HG02870 (cell line): ENCODE data around the gene HDAC10.
"Not testable (repeated sequence)": the region's sequence is repeated elsewhere in the genome, so short reads cannot be mapped to it uniquely, and the experiment has no call there.

Experiments used
- ATAC-seq: cut with Tn5 transposase; IDR thresholded peaks from one replicate; pipeline ENCODE4 v1.9.1; 2021; ENCODE audit warnings: mild to moderate bottlenecking, moderate library complexity; ENCODE audit not compliant: unreplicated experiment

HDAC10 gene

DNA sequence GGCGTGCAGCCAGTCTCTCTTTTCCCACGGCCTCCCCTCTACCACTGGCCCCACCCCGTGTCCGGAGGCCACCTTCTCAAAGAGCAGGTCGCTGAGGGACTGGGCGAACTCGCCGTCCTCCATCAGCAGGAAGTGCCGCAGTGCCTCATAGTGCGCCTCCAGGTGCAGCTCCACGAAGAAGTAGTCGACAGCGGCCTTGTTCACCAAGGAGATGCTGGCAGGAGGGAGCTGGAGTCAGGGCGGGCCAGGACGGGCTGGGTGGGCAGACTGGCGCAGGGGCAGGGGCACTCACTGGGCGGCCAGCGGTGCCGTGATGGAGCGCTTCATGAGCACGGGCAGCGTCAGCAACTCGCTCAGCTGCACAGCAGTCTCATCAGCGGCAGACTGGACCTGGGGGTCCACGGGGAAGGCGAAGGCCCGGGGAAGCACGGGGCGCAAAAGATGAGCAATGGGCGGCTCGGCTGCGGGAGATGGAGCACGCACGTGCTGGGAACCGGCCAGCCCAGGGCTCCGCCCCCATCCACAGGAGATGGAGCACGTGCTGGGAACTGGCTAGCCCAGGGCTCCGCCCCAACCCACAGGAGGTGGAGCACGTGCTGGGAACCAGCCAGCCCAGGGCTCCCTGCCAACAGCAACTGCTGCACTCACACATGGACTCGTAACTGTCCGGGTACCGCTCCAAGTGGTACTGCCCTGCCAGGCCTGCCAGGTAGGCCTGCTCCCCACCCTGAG lies 31.9 kb downstream of the HDAC10 start:
- no peak for ATAC-seq

- ATAC-seq: no peak
Observed at GRCh38 chr22:50218153-50218995, 32.7 kb downstream of the HDAC10 start.

- no peak for ATAC-seq
Observed at GRCh38 chr22:50217543-50218152, 33.4 kb downstream of the HDAC10 start.

DNA sequence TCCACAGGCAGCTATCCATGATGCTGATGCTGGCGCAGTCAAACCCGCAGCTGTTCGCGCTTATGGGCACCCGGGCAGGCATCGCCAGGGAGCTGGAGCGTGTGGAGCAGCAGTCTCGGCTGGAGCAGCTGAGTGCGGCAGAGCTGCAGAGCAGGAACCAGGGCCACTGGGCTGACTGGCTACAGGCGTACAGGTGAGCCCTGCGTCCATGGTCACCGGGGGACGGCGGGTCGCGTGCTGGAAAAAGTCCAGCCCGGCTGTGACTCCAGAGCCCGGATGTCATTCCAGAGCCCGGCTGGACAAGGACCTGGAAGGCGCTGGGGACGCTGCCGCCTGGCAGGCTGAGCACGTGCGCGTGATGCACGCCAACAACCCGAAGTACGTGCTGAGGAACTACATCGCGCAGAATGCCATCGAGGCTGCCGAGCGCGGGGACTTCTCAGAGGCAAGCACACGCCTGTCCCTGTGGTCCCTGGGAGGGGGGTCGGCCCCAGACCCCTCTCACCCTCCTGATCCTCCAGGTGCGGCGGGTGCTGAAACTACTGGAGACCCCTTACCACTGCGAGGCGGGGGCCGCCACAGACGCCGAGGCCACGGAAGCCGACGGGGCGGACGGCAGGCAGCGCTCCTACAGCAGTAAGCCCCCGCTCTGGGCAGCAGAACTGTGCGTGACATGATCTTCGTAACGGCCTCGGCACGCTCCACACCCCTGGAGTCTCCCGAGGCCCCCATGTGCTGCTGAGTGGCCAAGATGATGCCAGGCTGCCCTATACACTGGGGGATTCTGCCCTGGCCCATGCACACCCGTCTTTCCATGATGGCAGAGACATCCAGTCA lies 34.2 kb downstream of the HDAC10 start:
- no peak for ATAC-seq

DNA sequence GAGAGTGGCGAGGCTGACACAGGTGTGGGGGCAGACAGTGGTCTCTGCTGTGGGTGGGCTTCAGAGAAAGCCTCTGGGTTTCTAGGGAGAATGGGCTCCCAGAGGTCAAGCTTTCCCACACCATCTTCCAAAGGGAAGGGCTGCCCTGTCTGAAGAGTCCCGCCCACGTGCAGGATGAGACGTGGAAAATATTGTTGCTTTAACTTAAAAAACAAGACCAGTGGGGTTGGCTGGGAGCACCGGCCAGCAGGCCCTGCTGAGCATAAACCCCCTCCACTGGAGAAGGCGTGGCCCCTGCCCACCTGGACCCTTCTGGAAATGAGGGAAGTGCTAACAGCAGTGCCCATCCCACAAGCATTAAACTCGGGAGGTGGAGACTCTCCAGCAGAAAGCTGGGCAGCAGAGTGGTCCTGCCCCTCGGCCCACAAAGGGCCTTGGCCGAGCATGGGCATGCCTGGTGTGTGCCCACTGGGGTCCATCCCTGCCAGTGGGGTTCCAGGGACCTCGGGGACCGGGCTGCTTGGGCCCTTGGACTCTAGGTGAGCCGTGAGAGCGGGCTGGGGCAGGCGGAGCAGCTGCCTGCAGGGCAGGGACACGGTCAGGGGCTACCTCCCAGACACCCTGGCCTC lies 34.9 kb downstream of the HDAC10 start:
- ATAC-seq: no peak

GRCh38 chr22:50215297-50216054 lies 35.6 kb downstream of the HDAC10 start:
- no peak for ATAC-seq

DNA sequence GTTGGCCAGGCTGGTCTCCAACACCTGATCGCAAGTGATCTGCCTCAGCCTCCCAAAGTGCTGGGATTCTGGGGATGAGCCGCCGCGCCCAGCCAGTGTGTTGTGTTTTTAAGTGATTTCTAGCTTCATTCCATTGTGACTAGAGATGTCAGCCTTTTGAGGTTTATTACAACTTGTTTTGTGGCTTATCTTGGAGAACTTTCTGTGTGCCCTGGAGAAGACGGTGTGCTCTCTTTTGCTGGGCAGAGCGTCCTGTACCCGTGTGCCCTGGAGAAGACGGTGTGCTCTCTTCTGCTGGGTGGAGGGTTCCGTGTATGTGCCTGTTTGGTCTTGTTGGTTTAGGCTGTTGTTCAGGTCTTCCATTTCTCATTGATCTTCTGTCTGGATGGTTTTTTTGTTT lies 37.8 kb downstream of the HDAC10 start:
- ATAC-seq: no peak

- ATAC-seq: no peak
Observed at GRCh38 chr22:50211147-50211546, 39.9 kb downstream of the HDAC10 start.

GRCh38 chr22:50210378-50211139 lies 40.5 kb downstream of the HDAC10 start:
- no peak for ATAC-seq

DNA sequence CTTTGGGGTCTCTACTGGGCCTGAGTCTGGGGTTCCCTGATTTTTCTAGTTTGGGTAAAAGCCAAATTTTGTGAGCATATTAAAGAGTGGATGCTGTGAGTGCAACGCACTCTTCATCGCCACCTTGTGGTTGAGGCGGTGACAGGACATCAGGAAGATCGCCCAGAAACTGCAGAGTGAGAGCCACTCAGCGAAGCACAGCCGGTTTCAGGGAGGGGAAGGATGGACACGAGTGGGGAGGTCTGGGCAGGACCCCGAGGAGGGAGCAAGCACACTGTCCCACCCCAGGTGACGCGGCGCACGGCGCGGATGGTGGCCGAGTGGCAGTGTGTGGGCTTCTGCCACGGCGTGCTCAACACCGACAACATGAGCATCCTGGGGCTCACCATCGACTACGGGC lies 41.2 kb downstream of the HDAC10 start:
- no peak for ATAC-seq

DNA sequence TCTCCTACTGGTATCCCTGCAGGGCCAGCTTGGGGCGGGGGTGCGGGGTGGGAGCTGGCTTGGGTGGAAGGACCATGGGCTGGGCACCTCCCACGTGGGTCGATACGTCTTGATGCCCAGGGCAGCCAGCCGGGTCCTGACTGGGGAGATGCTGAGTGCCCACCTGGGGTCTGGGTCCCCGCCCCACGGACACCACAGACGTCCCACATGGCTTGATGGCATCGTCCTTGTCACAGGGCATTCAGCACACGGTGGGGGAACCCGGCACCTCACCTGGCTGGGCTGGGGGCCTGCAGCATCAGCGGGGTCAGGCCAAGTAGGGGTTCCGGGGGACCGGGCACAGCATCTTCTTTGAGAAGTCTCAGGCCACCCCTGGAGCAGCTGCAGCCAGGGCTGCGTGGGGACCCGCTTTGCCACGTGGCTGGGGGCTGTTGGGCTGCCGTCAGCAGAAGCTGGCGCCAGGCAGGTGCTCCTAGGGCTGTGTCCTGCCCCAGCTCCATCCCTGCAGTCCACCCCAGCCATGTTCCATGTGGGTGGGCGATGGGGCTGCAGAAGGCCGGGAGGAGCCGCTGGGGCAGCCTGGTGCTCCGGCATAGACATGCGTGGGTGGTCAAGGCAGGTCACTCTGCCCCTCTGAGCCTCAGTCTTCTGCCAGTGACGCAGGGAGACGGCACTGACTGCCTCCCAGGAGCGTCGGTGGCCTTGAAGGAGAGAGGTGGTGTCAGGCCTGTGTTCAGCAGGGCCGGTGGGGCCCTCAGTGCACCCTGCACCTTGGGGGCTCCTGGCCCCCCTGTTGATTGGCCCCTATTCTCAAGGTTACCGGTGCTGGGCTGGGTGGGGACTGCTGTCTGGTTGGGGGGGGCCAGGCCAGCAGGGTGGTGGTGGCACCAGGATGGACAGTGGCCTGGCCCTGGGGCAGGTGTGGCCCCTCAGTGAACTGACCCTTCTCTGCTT lies 41.8 kb downstream of the HDAC10 start:
- no peak for ATAC-seq

- no peak for ATAC-seq
Observed at GRCh38 chr22:50208430-50208938, 42.6 kb downstream of the HDAC10 start.

GRCh38 chr22:50207383-50208140 lies 43.5 kb downstream of the HDAC10 start:
- ATAC-seq: no peak

DNA sequence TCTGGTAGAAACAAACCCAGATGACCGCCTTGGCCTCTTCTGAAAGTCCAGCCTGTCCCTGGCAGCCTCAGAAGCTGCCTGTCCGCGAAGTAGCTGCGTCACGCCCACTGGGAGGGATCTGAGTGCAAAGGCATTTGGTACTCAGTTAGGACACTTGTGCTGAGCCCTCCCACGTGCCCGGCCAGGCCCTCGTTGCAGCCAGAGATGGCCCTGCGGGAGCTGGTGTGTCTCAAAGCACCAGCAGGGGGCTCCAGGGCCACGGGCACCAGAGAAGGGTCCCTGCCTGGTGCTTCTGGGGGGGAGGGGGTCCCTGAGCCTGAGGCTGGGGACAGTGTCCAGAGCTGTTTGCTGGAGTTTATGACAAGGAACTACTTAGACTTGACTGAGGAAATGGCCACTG lies 44.5 kb downstream of the HDAC10 start:
- no peak for ATAC-seq

DNA sequence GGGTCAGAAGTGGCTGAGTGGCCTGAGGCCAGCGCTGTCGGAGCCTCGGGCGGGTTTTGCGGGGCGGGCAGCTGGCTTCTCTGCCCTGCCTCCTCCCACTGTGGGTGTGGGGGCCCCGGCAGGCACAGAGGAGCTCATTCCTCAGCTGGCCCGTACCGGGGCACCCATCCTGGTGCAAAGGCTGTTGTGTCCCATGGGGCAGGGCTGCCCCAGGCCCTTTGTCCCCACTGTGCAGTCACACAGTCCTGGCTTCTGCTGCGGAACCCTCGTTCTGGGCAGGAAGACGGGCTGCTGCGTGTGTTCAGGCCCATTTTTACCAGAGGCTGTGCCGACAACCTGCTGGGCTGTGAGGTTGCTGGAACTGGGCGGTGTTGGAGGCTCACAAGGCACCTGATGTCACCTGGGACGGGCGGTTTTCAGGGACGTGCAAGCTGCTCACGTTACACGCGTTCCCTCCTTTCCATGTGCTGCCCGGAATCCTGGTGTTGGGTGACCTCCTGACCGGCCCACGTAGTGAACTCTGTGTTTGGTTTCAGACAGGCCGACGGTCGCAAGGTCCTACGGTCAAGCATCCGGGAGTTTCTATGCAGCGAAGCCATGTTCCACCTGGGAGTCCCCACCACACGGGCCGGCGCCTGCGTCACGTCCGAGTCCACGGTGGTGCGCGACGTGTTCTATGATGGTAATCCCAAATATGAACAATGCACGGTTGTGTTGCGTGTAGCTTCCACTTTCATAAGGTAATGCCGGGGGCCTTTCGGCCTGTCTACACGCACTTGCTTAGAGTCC lies 45.1 kb downstream of the HDAC10 start:
- ATAC-seq: no peak

DNA sequence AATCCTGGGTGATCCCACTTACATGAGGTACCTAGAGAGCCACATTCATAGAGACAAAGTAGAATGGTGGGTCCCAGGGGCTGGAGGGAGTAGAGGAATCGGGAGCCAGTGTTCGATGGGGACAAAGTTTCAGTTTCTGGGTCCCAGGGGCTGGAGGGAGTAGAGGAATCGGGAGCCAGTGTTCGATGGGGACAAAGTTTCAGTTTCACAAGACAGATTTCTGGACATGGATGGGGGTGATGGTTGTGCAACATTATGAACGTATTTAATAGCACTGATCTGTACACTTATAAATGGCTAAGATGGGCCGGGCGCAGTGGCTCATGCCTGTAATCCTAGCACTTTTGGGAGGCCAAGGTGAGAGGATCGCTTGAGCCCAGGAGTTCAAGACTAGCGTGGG lies 46.1 kb downstream of the HDAC10 start:
- ATAC-seq: not testable (repeated sequence)
